Neural cell (in vitro differentiated cells): ENCODE measurements around the gene LCT. TPM values are rescaled to one million over a fixed set of nuclear protein-coding genes. Genes with fewer than 3 reads are reported as not detected.

Source experiments
- H2AFZ ChIP-seq: fragments of 200-600, 300-800 bp; sonication (generic), shearing (Covaris generic); 2 replicates; pipeline ENCODE4 v1.6.0; 2014; ENCODE audit warnings: low read depth, mild to moderate bottlenecking, antibody characterized with exemption, low read length, moderate library complexity
- H3F3A ChIP-seq: fragments of 200-600 bp; shearing (Covaris generic); 2 replicates; pipeline ENCODE4 v1.6.1; 2016; ENCODE audit warnings: mild to moderate bottlenecking, moderate library complexity, mixed read lengths, antibody characterized with exemption, low read length; ENCODE audit not compliant: insufficient read depth, poor library complexity, severe bottlenecking
- H3K27ac ChIP-seq: fragments of 200-600, 300-800 bp; sonication (generic), shearing (Covaris generic); 2 replicates; pipeline ENCODE4 v1.5.1; 2014; ENCODE audit warnings: mild to moderate bottlenecking, low read length, moderate library complexity
- H3K27me3 ChIP-seq: fragments of 300-800, 200-600 bp; sonication (generic), shearing (Covaris generic); 2 replicates; pipeline ENCODE4 v1.6.0; 2014; ENCODE audit warnings: mild to moderate bottlenecking, low read depth, low read length, moderate library complexity; ENCODE audit not compliant: insufficient read depth
- H3K36me3 ChIP-seq: fragments of 300-800, 200-600 bp; sonication (generic), shearing (Covaris generic); 2 replicates; pipeline ENCODE4 v1.5.1; 2014; ENCODE audit warnings: mild to moderate bottlenecking, antibody characterized with exemption, low read length, moderate library complexity; ENCODE audit not compliant: insufficient read depth
- H3K4me2 ChIP-seq: fragments of 300-800, 200-600 bp; sonication (generic), shearing (Covaris generic); 2 replicates; pipeline ENCODE4 v1.6.0; 2014; ENCODE audit warnings: mild to moderate bottlenecking, low read length
- H3K4me3 ChIP-seq: fragments of 300-800, 200-600 bp; sonication (generic), shearing (Covaris generic); 2 replicates; pipeline ENCODE4 v1.5.1; 2014; ENCODE audit warnings: mild to moderate bottlenecking, low read length, moderate library complexity
- H3K79me2 ChIP-seq: fragments of 200-600 bp; shearing (Covaris generic); replicated peaks from 2 replicates; pipeline ENCODE4 v1.6.0; 2014; ENCODE audit warnings: mild to moderate bottlenecking, low read length, moderate library complexity; ENCODE audit not compliant: insufficient read depth
- H3K9ac ChIP-seq: fragments of 300-800, 200-600 bp; sonication (generic), shearing (Covaris generic); 2 replicates; pipeline ENCODE4 v1.6.1; 2016; ENCODE audit warnings: mild to moderate bottlenecking, low read length, mixed read lengths
- H3K9me2 ChIP-seq: fragments of 200-600 bp; shearing (Covaris generic); 2 replicates; pipeline ENCODE4 v1.6.1; 2016; ENCODE audit warnings: mild to moderate bottlenecking, low read length, mixed read lengths; ENCODE audit not compliant: insufficient read depth
- H3K9me3 ChIP-seq: fragments of 200-600, 300-800 bp; sonication (generic), shearing (Covaris generic); 2 replicates; pipeline ENCODE4 v1.6.1; 2016; ENCODE audit warnings: mild to moderate bottlenecking, mixed run types, low read length, moderate library complexity, mixed read lengths
- H4K20me1 ChIP-seq: fragments of 200-600 bp; shearing (Covaris generic); 2 replicates; pipeline ENCODE4 v1.6.1; 2016; ENCODE audit warnings: mild to moderate bottlenecking, mixed run types; ENCODE audit not compliant: insufficient read depth
- EP300 ChIP-seq: fragments of 450-650 bp; conservative IDR thresholded peaks from 2 replicates; pipeline ENCODE4 v1.6.1; 2014; ENCODE audit warnings: antibody characterized with exemption, mild to moderate bottlenecking, moderate library complexity; ENCODE audit not compliant: poor library complexity, severe bottlenecking
- EZH2 ChIP-seq: fragments of 200-600, 300-800 bp; shearing (Covaris generic), sonication (generic); IDR thresholded peaks from 2 replicates; pipeline ENCODE4 v1.6.1; 2014; ENCODE audit warnings: antibody characterized with exemption, low read length, borderline replicate concordance, mild to moderate bottlenecking; ENCODE audit not compliant: insufficient read depth, poor library complexity, severe bottlenecking
- MXI1 ChIP-seq: fragments of 450-650 bp; conservative IDR thresholded peaks from 2 replicates; pipeline ENCODE4 v1.6.1; 2014; ENCODE audit warnings: antibody characterized with exemption, mild to moderate bottlenecking; ENCODE audit not compliant: poor library complexity, severe bottlenecking
- POLR2AphosphoS5 ChIP-seq: IDR thresholded peaks from 2 replicates; pipeline ENCODE4 v1.6.1; 2012
- RAD21 ChIP-seq: fragments of 450-650 bp; conservative IDR thresholded peaks from 2 replicates; pipeline ENCODE4 v1.6.1; 2014; ENCODE audit warnings: antibody characterized with exemption, mild to moderate bottlenecking, moderate library complexity
- SMC3 ChIP-seq: fragments of 450-650 bp; conservative IDR thresholded peaks from 2 replicates; pipeline ENCODE4 v1.6.1; 2014; ENCODE audit warnings: antibody characterized with exemption, mild to moderate bottlenecking, moderate library complexity; ENCODE audit not compliant: poor library complexity
- TAF1 ChIP-seq: IDR thresholded peaks from 2 replicates; pipeline ENCODE4 v1.6.1; 2012; ENCODE audit warnings: low read depth
- polyA plus RNA-seq: library from polyadenylated mRNA; depleted of rRNA; stranded (reverse); fragments of >200 nt; gene quantifications from 2 replicates; pipeline ENCODE4 v1.2.3, GENCODE V29; 2014
- TF ChIP-seq, protein P1 (sequence below): IDR thresholded peaks from 2 replicates; pipeline ENCODE4 v1.6.1; 2012; ENCODE audit warnings: borderline replicate concordance
- TF ChIP-seq, protein P2 (sequence below): fragments of 450-650 bp; IDR thresholded peaks from 2 replicates; pipeline ENCODE4 v1.5.1; 2014; ENCODE audit warnings: antibody characterized with exemption, mild to moderate bottlenecking, moderate library complexity; ENCODE audit not compliant: poor library complexity, severe bottlenecking

LCT gene
- polyA plus RNA-seq, 1 donor from 2014 or later: not detected

DNA sequence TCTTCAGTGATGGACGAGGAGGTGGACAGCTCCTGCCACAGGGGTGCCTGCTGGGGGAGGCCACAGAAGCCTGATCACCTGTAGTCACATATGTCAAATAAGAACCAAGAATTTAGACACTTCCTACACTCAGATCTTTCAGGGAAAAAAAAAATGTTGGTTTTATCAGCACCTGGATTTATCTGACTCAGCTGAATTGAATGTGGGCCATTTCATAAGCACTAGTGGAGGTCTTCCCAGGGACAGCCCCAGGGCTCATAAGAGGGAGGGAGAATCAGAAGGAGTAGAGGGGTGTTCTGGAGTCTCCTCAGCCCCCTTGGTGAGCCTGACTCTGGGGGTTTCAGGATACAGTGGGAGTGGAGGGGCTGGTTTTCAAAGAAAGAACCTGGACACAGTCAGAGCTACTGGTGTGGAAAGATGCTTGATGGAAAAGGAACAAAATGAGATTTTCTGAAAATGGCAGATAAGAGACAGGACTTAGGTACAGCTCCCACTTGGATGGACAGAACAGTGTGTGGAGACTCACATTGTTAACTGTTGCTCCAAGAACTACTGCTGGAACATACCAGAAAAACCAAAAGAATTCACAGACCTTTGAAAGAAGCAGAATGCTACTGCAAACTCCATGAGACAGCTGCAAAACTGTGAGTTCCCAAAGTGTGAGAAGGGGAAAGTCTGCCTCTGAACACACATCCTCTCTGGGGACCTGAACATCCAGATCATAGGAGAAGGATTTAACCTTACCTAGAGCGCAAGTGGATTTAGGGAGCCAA is 45.4 kb downstream of the LCT start:
- no peaks in the 10 kb centered on the region for H3K27me3 ChIP-seq
- H4K20me1 ChIP-seq: no peaks in the 10 kb centered on the region
- no peaks in the 10 kb centered on the region for H3F3A ChIP-seq
- TF ChIP-seq POLR2AphosphoS5 (no peak), RAD21 (no peak), SMC3 (no peak), EP300 (no peak), MXI1 (no peak), TAF1 (no peak), EZH2 (no peak)
- TF ChIP-seq, protein P1, sequence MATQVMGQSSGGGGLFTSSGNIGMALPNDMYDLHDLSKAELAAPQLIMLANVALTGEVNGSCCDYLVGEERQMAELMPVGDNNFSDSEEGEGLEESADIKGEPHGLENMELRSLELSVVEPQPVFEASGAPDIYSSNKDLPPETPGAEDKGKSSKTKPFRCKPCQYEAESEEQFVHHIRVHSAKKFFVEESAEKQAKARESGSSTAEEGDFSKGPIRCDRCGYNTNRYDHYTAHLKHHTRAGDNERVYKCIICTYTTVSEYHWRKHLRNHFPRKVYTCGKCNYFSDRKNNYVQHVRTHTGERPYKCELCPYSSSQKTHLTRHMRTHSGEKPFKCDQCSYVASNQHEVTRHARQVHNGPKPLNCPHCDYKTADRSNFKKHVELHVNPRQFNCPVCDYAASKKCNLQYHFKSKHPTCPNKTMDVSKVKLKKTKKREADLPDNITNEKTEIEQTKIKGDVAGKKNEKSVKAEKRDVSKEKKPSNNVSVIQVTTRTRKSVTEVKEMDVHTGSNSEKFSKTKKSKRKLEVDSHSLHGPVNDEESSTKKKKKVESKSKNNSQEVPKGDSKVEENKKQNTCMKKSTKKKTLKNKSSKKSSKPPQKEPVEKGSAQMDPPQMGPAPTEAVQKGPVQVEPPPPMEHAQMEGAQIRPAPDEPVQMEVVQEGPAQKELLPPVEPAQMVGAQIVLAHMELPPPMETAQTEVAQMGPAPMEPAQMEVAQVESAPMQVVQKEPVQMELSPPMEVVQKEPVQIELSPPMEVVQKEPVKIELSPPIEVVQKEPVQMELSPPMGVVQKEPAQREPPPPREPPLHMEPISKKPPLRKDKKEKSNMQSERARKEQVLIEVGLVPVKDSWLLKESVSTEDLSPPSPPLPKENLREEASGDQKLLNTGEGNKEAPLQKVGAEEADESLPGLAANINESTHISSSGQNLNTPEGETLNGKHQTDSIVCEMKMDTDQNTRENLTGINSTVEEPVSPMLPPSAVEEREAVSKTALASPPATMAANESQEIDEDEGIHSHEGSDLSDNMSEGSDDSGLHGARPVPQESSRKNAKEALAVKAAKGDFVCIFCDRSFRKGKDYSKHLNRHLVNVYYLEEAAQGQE: no peak
- TF ChIP-seq, protein P2, sequence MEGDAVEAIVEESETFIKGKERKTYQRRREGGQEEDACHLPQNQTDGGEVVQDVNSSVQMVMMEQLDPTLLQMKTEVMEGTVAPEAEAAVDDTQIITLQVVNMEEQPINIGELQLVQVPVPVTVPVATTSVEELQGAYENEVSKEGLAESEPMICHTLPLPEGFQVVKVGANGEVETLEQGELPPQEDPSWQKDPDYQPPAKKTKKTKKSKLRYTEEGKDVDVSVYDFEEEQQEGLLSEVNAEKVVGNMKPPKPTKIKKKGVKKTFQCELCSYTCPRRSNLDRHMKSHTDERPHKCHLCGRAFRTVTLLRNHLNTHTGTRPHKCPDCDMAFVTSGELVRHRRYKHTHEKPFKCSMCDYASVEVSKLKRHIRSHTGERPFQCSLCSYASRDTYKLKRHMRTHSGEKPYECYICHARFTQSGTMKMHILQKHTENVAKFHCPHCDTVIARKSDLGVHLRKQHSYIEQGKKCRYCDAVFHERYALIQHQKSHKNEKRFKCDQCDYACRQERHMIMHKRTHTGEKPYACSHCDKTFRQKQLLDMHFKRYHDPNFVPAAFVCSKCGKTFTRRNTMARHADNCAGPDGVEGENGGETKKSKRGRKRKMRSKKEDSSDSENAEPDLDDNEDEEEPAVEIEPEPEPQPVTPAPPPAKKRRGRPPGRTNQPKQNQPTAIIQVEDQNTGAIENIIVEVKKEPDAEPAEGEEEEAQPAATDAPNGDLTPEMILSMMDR: no peak
- H3K36me3 ChIP-seq: no peaks in the 10 kb centered on the region
- H3K9ac ChIP-seq: no peak overlapping the region
- H2AFZ ChIP-seq: no peak overlapping the region
- no peak overlapping the region for H3K4me2 ChIP-seq
- H3K4me3 ChIP-seq: no peak overlapping the region
- no peaks in the 10 kb centered on the region for H3K79me2 ChIP-seq
- H3K9me2 ChIP-seq: no peaks in the 10 kb centered on the region
- no peak overlapping the region for H3K27ac ChIP-seq
- H3K9me3 ChIP-seq: no peaks in the 10 kb centered on the region

DNA sequence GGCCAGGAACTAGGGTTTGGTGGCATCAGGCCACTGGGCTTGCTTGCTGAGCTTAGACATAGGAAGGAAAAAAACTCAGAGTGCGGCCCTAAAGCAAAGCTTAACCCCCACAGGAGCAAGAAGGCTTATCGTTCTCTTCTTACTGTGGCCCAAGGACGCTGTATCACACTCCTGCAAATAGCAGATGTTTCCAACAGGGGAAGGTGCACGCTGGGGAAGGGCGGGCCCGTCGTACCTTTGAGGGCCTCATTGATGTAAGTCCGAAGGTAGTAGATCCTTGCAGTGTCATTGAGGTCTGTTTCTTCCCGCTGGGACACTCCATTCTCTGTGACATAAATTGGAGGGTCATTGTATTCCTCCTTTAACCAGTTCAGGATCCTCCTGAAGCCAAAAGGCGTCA is 46.6 kb downstream of the LCT start:
- Histone ChIP-seq H3K27me3 (no peaks in the 10 kb centered on the region), H3K36me3 (no peaks in the 10 kb centered on the region), H3F3A (no peaks in the 10 kb centered on the region), H4K20me1 (no peaks in the 10 kb centered on the region), H3K4me3 (no peak overlapping the region), H3K79me2 (no peaks in the 10 kb centered on the region), H3K4me2 (no peak overlapping the region), H3K27ac (no peak overlapping the region), H3K9ac (no peak overlapping the region), H3K9me3 (no peaks in the 10 kb centered on the region), H2AFZ (no peak overlapping the region), H3K9me2 (no peaks in the 10 kb centered on the region)
- no peak for TF ChIP-seq POLR2AphosphoS5
- TF ChIP-seq SMC3: no peak
- TF ChIP-seq, protein P1: no peak
